ENCODE data around the gene TBX4.

Gene TBX4

DNA sequence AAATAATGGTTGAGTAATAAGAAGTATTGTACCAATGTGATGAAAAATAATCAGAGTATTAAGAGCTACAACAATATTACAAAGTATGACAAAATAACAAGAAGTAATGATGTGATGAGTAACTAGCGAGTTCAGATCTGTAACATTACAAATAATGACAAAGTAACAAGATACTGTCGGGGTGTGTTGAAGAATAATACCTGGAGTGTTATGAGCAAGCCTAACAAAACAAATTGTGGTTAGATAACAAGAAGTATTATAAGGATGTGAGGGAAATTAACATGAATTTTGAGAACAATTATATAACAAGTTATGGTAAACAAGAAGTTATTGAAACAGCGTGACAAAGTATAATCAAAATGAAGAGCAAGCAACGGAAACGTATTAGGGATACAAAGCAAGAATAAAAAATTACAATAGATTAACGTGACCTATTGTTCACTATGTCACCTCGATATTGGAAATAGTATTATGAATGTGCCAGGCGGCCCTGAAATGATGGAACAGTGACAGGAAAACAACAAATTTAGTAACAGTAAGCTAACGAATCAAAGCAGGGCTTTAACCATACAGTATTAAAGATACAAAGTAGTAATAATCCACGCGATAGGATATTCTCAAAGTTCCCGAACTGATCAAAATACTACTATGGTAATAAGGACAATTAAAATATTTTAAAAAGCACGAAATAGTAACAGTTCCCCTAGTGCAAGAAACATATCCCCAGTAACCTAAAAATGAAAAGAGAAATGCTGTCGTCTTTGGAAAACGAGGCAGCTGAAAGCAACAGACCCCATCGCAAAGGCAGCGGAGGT is 1.6 kb downstream of the TBX4 start:
- DNase-seq (ENCODE audit: low read depth in 2 of 2, low spot score in 1 of 2), result no peak

DNA sequence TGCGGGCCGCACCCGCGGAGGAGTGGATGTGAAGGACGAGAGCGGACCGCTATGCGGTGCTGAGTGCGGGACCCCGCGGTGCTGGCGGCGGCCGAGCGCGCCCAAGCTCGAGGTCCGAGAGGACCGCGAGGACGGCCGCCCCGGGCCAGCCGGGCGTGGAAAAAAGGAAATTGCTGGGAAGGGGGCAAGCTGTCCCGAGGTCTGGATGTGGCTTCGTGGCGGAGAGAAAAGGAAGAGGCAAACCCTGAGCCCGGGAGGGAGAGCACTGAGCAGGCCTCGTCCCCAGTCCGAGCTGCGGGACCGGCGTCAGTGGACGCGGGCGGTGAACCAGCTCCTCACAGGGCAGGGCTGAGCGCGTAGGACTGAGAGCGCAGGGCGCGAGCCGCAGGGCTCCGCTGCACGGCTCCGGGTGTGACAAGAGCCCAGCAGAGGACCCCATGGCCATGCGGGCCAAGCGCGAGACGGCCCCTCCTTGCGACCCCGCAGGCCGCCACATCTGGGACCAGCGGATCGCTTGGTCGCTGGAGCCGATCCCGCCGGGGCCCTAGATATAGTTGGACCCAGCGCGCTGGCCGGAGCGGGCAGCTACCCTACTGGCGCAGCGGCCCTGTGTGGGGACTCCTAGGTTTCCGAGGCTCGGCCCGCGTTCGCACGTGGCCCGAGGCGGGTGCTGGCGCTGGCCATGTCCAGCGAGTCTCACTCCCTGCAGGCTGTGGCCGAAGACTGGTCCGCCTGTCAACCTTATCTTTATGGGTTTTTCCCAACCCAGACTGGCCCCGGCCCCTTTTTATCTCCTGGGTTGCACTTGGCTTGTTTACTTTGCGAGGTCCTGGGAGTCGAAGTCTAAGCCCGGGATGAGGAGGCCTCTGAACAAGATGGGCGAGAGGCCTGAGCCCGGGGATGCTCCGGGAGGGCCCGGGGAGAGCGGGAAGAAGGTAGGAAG is 2.4 kb downstream of the TBX4 start:
- DNase-seq (ENCODE audit: low read depth in 2 of 2, low spot score in 1 of 2), result no peak

GRCh38 chr17:61455324-61456060 is 3.3 kb downstream of the TBX4 start:
- DNase-seq (ENCODE audit: low read depth in 2 of 2, low spot score in 1 of 2), result no peak

GRCh38 chr17:61456061-61456681 is 3.9 kb downstream of the TBX4 start:
- no peak for DNase-seq (ENCODE audit: low read depth in 2 of 2, low spot score in 1 of 2)

DNA sequence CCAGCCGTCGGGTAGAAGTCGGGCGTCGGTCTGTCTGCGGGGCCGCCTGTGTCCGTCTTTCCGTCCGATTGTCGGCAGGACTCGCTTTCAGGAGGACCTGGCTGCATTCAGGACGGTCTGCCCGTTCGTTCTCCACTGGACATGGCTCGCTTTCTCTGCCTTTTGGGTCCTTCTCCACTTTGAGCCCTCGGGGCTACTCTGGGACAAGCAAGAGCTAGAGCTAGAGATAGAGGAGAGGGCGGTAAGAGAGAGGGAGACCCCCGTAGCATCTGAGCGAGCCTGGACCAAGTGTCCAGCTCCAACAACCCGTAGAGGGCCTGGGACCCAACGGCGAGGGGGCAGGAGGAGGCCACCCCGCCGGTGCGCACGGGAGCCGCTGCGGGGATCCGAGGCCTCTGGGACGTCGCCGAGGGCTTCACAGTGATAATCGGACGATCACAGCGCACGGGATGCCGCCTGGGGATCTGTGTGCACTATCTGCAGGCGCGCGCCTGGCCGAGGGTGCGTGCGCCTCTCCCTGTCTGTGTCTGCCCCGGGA is 4.5 kb downstream of the TBX4 start:
- no peak for DNase-seq (ENCODE audit: low read depth in 2 of 2, low spot score in 1 of 2)

GRCh38 chr17:61457226-61457983 is 5.2 kb downstream of the TBX4 start:
- no peak for DNase-seq (ENCODE audit: low read depth in 2 of 2, low spot score in 1 of 2)

DNA sequence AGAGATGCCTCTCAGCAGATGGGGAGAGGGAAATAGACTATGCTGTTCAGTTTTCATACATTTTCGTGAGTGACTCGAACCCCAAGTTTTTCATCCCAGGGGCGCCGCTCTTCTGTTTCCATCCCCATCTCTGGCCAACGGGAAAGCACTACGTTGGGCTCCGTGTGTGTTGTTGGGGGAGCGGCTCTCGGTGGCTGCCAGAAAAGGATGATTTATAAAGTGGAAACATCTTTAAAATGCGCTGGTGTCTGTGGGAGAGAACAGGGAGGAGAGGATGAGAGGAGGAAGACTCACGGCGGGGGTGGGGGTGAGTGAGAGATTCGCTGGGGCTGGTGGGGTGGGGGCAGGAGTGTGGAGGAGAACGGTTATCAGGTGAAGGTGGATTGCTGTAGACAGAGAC is 5.8 kb downstream of the TBX4 start:
- DNase-seq (ENCODE audit: low read depth in 2 of 2, low spot score in 1 of 2), result no peak

- no peak for DNase-seq (ENCODE audit: low read depth in 2 of 2, low spot score in 1 of 2)
These were observed 6.4 kb downstream of the TBX4 start for GRCh38 chr17:61458421-61459141.

DNA sequence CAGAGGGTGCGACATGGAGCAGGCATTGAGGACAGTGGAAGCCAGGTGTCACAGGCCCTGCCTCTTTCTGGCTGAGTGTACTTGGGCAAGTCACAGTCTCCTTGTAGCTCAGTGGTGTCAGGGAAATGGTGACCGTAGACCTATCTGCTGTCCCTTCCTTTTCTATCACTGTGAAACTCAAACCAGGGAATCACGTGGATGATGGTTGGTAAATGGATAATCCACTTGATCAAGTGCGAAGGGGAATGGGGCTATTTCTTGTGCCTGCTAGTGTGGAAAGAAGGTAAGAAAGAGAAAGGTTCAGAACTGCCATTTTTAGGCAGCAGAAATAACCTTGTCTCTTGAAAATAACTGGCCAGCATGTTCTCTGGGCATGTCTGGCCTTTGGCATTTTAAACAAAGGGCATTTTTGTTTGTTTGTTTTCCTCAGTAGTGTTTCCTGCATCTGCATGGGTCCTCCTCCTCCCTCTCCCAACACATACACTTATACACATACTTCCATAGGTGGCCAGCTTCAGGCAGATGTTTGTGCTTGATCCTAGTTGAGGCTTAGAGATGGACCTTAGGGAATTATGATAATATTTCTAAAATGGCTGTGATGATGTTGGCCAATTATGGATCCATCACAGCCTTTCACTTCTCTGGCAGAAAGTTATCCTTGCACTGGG is 7.1 kb downstream of the TBX4 start:
- DNase-seq (ENCODE audit: low read depth in 2 of 2, low spot score in 1 of 2), result no peak

GRCh38 chr17:61459939-61460718 is 7.9 kb downstream of the TBX4 start:
- DNase-seq (ENCODE audit: low read depth in 2 of 2, low spot score in 1 of 2), result no peak

- no peak for DNase-seq (ENCODE audit: low read depth in 2 of 2, low spot score in 1 of 2)
These were observed 8.8 kb downstream of the TBX4 start for GRCh38 chr17:61460796-61461585.

DNA sequence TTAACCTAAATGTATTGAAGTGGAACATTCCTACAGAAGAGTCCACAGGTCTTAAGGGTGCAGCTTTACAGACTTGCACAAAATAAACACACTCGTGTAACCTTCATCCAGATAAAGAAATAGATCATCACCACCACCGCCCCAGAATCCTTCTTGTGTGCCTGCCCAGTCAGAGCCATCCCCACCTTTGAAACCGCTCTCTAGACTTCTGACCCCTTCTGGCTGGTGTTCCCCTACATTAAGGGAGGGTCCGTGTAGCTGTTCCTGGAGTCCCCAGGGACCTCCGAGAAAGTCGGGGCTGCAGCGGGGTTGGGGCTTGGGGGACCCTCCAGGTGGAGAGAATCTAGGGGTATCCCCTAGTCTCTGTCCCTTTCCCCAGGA is 9.4 kb downstream of the TBX4 start:
- DNase-seq (ENCODE audit: low read depth in 2 of 2, low spot score in 1 of 2), result no peak

DNA sequence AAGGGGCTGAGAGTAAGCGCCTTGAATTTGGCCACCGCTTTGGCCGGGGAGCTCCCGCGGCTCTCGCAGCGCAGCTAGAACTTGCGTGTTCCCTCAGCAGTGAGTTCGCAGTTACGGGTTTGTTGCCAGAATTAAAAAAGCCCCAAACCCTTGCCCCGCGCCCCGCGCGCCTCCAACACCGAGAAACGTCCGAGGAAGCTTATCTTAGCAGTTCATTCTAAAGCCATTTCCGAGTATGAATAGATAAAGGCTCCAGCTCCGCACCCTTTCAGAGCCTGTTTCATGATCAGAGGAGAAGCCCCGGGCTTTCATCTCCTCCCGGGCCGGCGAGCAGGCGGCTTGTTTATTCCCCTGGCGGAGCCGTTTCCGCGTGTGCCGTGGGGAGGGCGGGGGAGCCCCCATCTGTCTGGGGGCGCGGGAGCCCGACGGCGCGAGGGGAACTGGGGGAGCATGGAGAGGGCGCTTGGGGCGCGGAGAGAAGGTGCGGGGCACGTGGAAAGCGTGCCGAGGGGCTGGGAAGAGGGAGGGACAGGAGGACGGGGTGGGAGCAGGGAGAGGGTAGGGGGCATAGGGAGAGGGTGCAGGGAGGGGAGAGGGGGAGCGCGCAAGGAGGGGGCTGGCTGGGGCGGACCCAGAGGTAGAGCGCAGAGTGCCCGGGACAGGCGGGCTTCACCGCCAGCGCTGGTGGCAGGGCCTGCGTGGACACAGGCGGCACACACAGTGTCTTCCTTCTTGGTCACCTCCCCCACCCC is 9.9 kb downstream of the TBX4 start:
- DNase-seq (ENCODE audit: low read depth in 2 of 2, low spot score in 1 of 2), result no peak

- DNase-seq (ENCODE audit: low read depth in 2 of 2, low spot score in 1 of 2), result no peak
These were observed 10.6 kb downstream of the TBX4 start for GRCh38 chr17:61462719-61463315.

GRCh38 chr17:61463316-61464129 is 11.3 kb downstream of the TBX4 start:
- no peak for DNase-seq (ENCODE audit: low read depth in 2 of 2, low spot score in 1 of 2)

All from stimulated activated CD8-positive, alpha-beta memory T cell treated with anti-CD3 and anti-CD28 coated beads, Interleukin-4, amount 100 ng/mL, for 4 hours (primary cell).